ENCODE data around the gene THAP6.
"Not testable (repeated sequence)": the region's sequence is repeated elsewhere in the genome, so short reads cannot be mapped to it uniquely, and the experiment has no call there.

THAP6 gene

DNA sequence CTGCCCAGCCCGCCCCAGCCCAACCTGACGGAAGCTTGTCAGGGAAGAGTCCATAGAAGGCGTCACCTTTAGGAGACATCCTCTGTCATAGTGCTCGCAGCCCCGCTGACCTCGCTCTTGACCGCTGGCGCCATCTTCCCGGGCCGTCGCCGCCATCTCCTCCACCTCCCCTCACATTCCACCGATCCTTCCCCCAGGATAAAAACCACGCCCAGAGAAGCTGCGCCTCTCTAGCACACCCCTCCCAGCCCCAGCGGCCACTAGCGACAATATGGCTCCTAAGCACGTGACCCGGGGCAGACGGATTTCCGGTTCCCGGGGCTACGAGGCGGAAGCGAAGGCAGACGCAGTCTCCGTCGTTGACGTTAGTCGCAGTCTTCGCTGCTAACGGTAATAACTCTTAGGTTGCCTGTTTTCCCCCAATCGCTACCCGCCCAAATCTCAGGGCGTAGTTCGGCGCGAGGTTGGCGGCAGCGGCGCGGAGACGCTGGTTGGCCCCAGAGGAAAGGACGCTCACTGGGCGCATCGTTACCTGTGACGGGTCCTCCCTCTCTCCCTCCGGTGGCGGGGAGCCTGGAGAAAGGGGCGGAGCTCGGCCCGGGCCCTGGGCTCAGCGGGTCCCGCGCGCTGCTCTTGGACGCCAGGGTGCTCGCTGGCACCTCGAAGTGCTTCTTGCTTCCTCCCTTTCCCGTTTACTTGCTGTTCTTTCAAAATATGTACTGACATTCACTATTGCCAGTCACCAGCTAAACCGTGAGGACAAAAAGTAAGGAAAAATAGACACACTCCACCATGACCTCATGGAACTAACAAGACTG is at the start of gene THAP6, which contains the start of gene RCHY1:
Gene THAP6, plus strand, starts transcription at position 343 of the 818 bp plus-strand sequence. CDS start 980 bp downstream, outside the sequence.
Gene RCHY1, minus strand, starts transcription at position 273 of the 818 bp plus-strand sequence. Its CDS starts 117 bp downstream, at position 156.
- DNase-seq, result peak; percentile 88

DNA sequence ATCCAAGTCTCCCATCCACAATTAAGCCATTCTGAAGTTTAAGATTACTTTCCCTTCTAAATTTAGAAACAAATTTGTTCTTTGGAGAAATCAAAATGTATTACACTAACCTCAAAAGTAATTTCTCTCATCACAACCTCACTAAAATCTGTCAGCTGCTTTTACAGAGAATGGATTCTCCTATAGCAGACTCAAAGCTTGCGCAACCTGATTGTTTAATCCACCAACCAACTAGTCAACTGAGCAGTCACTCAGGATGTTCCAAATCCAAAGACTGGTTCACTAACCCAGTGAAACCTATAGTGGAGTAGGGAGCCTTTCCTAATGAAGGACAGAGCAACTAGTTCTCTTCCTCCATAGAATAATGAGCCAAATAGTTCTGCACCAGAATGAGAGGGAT is 44.4 kb upstream of the THAP6 start:
- DNase-seq, result no peak

DNA sequence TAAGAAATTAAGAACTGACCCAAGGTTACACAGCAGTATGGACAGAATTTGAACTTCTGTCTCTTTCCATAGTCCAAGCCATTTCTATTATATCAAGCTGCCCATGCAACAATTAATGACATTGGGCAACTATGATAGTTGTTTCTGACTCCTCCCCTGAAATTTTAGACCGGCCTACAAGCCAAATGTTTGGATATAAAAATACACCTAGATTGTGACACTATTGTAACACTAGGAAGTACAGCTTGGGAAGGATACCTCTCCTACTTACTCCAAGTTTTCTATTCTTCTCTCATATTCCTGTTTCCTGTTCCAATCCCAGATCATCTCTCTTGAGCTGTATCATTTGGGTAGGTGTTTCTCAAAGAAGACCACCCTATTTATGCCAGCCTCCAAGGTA is 43.5 kb upstream of the THAP6 start:
- DNase-seq, result no peak

DNA sequence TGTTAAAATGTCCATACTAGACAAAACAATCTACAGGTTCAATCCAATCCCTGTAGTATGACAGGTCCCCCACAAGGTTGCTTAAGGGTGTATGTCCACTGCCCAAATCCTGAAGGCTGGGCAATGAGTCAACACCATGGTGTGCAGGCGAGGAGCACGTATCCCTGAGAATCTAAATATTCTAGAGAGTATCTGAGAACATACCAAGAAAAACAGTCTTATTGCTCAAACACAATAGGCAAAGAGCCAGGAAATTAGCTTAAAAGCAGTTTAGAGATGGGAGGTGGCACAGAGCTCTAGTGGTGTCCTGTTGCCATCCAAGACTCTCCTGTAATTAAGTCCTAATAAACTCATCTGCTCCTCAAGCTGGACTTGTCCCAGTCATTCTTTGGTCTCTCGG is 37.1 kb upstream of the THAP6 start:
- no peak for DNase-seq

DNA sequence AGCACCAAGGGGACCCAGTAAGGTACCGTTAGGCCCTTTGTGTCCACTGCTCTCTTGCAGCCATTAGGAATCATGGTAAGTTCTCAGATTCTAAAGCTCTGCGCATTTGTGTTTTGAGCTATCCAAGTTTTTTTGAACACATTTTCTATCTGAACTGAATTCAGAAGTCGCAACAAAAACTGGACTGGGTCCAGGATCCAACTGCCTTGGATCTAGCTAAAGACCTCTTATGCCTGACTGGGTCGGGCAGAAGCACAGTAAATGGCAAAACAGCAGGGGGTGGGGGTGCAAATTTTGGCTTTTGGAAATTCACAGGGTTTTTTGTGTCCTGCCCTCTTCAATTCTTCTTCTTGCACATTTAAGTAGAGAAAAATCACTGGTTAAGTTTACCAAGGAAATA is 30.1 kb upstream of the THAP6 start:
- DNase-seq, result no peak

GRCh38 chr4:75490155-75490554 is 24.1 kb upstream of the THAP6 start:
- peak; percentile 24 for DNase-seq

DNA sequence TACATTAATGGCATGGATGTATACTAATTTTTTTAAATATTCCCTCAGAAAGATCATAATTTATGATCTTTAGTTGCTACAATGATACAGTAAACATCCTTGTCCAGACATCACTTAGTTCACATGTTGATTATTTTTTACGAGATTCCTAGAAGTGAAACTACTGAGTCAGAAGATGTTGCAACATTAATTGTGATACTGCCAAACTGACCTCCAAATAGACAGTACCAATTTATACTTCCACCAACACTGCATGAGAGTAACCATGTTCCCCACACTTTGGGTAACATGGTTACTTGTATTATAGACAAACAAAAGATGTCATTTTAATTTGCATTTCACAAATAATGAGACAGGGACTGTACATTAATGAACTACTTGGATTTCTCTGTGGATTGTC is 19.7 kb upstream of the THAP6 start:
- no peak for DNase-seq

- DNase-seq, result no peak
Observed at GRCh38 chr4:75495476-75495875, 18.8 kb upstream of the THAP6 start.

DNA sequence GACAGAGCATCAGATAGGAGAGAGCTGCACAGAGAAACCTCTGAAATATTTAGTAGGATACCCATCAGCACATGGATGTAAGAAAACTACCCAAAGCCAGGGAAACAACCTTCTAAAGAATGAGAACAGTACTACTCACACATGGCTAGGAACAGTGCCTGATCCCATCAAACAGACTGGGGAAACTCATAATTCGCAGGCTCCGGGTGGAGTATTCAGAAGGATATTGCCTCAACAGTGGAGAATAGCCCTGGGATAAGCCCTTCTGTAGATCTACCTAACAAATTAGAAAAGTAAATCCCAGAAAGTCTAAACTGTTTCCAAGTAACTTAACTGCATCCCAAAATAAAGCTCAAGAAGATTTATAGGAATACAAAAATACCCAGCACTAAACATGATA is 17.9 kb upstream of the THAP6 start:
- DNase-seq, result no peak

GRCh38 chr4:75497133-75497532 is 17.1 kb upstream of the THAP6 start:
- DNase-seq, result no peak

DNA sequence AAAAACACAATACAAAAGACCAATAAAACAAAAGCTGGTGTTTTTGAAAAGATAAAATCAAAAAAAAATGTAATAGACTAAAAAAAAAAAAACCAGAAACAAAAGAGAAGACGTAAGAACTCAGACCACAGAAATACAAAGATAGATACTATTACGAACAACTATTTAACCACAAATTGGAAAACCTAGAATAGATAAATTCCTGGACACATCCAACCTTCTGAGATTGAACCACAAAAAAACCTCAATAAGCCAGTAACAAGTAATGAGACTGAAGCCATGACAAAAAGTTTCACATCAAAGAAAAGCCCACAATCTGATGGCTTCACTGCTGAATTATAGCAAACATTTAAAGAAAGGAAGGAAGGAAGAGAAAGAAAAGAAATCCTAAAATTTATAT is 16.2 kb upstream of the THAP6 start:
- DNase-seq, result no peak

DNA sequence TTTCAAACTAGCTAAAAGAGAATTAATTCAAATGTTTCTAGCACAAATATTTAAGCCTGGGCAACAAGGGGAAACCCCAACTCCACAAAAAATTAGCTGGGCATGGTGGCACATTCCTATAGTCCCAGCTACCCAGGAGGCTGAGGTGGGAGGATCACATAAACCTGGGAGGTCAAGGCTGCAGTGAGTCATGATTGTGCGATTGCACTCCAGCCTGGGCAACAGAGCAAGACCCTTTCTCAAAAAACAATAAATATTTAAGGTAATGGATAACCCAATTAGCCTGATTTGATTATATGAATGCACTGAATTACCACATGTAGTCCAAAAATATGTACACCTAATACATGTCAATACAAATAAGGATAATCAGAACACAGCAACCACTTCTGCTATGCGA is 14.4 kb upstream of the THAP6 start:
- no peak for DNase-seq

DNA sequence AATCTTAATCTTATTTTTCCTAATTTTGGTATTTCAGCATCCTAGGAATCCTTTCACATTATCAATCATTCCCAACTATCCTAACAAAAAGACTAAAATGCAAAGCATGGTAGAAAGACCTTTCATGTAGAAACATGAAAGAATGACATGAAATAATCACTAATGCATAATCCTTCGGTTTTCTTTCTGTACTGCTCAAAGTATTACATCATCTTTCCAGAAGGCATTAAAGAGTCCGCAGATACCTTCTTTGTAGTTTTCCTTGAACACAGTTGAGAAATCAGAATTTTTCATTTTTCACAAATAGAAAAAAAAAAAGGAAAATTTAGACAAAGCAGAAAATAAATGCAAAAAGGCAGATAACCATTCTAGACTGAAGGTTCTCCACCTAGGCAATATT is 11.6 kb upstream of the THAP6 start:
- no peak for DNase-seq

DNA sequence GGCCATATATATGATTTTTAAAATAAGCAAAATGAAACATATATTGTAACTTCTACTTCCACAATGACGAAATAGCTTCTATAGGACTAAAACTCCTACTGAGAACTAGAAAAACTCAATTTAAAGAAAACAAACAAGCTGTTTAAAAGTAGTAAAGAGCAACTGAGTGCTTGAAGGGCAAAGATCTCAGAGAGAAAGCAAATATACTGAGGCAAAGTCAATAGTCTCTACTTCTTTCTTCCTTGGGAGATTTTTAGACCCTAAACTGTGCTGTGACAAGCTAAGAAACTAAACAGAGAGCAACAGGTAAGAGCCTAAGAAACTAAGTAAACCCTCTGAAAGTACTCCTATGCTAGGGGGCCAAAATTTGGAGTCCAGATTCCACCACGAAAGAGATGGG is 8.6 kb upstream of the THAP6 start:
- no peak for DNase-seq

DNA sequence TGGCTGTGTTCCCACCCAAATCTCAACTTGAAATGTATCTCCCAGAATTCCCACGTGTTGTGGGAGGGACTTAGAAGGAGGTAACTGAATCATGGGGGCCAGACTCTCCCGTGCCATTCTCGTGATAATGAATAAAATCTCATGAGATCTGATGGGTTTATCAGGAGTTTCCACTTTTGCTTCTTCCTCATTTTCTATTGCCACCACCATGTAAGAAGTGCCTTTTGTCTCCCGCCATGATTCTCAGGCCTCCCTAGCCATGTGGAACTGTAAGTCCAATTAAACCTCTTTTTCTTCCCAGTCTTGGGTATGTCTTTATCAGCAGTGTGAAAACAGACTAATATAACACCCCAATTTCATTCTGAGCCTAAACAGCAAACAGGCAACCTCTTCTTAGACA is 4.7 kb upstream of the THAP6 start:
- DNase-seq, result not testable (repeated sequence)

- no peak for DNase-seq
Observed at GRCh38 chr4:75511841-75512240, 2.4 kb upstream of the THAP6 start.

DNA sequence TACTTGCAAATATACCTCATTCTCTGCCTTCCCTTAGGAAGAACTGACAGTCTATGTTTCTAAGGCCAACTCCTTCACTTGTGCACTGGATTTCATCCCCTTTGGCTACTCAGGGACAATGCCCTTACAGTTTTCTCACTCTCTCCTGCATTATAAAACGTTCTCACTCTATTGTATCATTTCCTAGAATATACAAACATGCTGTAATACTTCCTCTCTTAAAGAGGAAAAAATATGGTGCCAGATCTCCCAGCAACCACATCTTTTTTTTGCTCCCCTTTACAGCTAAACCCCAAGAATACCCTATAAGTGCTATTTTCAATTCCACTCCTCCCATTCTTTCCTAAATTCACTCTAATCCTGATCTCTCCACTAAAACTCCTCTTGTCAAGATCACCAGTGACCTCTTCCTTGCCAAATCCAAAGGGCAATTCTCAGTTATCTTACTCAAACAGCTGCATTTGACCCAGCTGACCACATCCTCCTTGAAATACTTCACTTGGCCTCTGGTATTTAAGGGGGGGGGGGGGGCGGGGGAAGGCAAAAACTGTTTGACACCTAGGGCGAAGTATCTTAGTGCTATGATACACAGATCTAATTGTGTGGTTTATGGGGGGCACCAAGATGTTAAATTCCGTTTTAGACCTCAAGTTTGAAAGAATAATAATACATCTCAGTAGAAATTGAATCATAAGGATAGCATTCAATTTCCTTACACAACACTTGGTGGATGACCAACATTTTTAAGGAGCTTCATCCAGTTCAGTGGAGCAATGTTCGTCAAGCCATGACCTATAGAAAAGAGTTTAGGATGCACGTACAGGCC is 1.7 kb upstream of the THAP6 start:
- DNase-seq, result no peak

GRCh38 chr4:75513526-75514130 is 645 bp upstream of the THAP6 start:
- no peak for DNase-seq

DNA sequence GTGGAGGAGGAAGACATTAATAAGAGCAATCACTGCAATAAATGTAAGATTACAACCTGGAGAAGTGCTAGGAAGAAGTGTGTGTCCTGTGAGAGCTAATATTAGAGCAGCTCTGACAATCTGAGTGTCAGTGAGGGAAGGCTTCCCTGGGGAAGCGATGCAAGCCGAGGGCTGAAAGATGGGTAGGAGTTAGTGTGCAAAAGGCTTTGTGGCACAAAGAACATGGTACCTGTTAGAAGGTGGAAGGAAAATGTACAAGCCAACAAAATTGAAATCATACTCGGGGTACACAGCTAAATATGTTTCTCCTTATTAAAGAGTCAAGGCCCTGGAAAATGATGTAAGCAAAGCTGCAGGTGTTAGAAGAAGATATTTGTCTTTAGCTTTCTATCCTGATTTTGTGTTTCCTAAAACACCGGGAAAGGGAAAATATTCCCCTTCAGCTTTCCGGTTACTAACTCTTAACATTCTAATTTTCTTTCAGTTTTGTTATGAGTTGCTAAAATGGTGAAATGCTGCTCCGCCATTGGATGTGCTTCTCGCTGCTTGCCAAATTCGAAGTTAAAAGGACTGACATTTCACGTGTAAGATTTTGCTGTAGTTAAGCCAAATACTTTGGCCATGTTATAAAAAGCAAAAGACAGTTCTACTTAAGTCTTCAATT is 808 bp downstream of the THAP6 start:
- DNase-seq, result no peak

DNA sequence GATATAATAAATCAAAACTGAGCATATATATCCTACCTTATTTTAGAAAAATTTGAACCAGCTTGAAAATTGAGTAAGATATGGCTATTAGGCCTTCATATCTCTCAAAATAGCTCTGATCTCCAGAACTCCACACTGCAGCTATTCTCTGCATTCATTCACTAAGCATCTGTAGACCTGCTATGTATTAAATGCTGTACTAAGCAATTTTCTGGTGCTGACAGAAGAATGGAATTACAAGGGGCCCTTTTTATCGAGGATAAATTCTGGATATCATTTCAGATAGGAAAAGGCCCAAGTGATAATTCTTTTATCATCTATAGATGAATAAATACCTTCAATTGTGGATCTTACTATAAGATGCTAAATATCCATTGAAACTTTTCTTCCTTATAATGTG is 1.9 kb downstream of the THAP6 start:
- DNase-seq, result no peak

DNA sequence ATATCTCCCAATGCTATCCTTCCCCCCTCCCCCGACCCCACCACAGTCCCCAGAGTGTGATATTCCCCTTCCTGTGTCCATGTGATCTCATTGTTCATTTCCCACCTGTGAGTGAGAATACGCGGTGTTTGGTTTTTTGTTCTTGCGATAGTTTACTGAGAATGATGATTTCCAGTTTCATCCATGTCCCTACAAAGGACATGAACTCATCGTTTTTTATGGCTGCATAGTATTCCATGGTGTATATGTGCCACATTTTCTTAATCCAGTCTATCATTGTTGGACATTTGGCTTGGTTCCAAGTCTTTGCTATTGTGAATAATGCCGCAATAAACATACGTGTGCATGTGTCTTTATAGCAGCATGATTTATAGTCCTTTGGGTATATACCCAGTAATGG is 5.2 kb downstream of the THAP6 start:
- not testable (repeated sequence) for DNase-seq

- DNase-seq, result no peak
Observed at GRCh38 chr4:75525086-75525485, 10.8 kb downstream of the THAP6 start.

GRCh38 chr4:75525910-75526309 is 11.6 kb downstream of the THAP6 start:
- DNase-seq, result no peak

All from NCI-H2227 treated with DMSO at 0.1 percent for 48 hours (cell line).